GM20431 (cell line): ENCODE measurements around the gene LPP.

Experiments
- in situ Hi-C: fragments of 300-500 bp; cut with MseI, MboI; formaldehyde crosslinking; loops from one replicate; pipeline ENCODE4 v1.15.0; 2020; ENCODE audit warnings: low sequenced_read_pairs; ENCODE audit not compliant: unreplicated experiment

LPP gene

GRCh38 chr3:188134856-188135255, 19.1 kb upstream of the LPP start:
- in situ Hi-C loops, result no loop called here

GRCh38 chr3:188135271-188135670, 18.7 kb upstream of the LPP start:
- in situ Hi-C loops, result no loop called here

- in situ Hi-C loops, result no loop called here
These were observed 16.9 kb upstream of the LPP start for GRCh38 chr3:188137051-188137450.

GRCh38 chr3:188139466-188139865, 14.5 kb upstream of the LPP start:
- in situ Hi-C loops, result no loop called here

GRCh38 chr3:188146219-188146618, 7.7 kb upstream of the LPP start:
- in situ Hi-C loops, result no loop called here

- in situ Hi-C loops, result no loop called here
These were observed 6.2 kb upstream of the LPP start for GRCh38 chr3:188147782-188148181.

GRCh38 chr3:188148318-188148717, 5.6 kb upstream of the LPP start:
- in situ Hi-C loops, result no loop called here

- in situ Hi-C loops, result no loop called here
These were observed 4.4 kb upstream of the LPP start for GRCh38 chr3:188149587-188149986.

- in situ Hi-C loops, result no loop called here
These were observed 3.0 kb upstream of the LPP start for GRCh38 chr3:188150982-188151381.

GRCh38 chr3:188151438-188151837, 2.5 kb upstream of the LPP start:
- in situ Hi-C loops, result no loop called here

GRCh38 chr3:188152660-188153436, 1.1 kb upstream of the LPP start:
- in situ Hi-C loops, result no loop called here

GRCh38 chr3:188153437-188154013, 432 bp upstream of the LPP start:
- in situ Hi-C loops, result no loop called here

- in situ Hi-C loops, result no loop called here
These were observed 1.0 kb downstream of the LPP start for GRCh38 chr3:188154809-188155574.

GRCh38 chr3:188156056-188156455, 2.1 kb downstream of the LPP start:
- in situ Hi-C loops, result no loop called here

GRCh38 chr3:188157407-188157806, 3.5 kb downstream of the LPP start:
- in situ Hi-C loops, result no loop called here

- in situ Hi-C loops, result no loop called here
These were observed 4.0 kb downstream of the LPP start for GRCh38 chr3:188157971-188158370.

- in situ Hi-C loops, result no loop called here
These were observed 4.9 kb downstream of the LPP start for GRCh38 chr3:188158731-188159310.

GRCh38 chr3:188160751-188161150, 6.8 kb downstream of the LPP start:
- in situ Hi-C loops, result no loop called here

- in situ Hi-C loops, result no loop called here
These were observed 10.3 kb downstream of the LPP start for GRCh38 chr3:188164248-188164687.

GRCh38 chr3:188165596-188165995, 11.6 kb downstream of the LPP start:
- in situ Hi-C loops, result no loop called here

- in situ Hi-C loops, result no loop called here
These were observed 12.5 kb downstream of the LPP start for GRCh38 chr3:188166441-188166840.
